GM12891 (cell line): ENCODE measurements around the gene FRMPD3.

Source experiments
- POLR2A ChIP-seq: IDR thresholded peaks from 2 replicates; pipeline ENCODE4 v1.6.1; 2011; ENCODE audit warnings: low read depth, low read length, control low read depth
- POLR2AphosphoS5 ChIP-seq: IDR thresholded peaks from 2 replicates; pipeline ENCODE4 v1.6.1; 2011; ENCODE audit warnings: low read depth, low read length, control low read depth
- POU2F2 ChIP-seq: IDR thresholded peaks from 2 replicates; pipeline ENCODE4 v1.6.1; 2011; ENCODE audit warnings: low read depth, mild to moderate bottlenecking, control low read depth, low read length, moderate library complexity
- SPI1 ChIP-seq: IDR thresholded peaks from 2 replicates; pipeline ENCODE4 v1.6.1; 2011; ENCODE audit warnings: low read depth, low read length, control low read depth
- TAF1 ChIP-seq: IDR thresholded peaks from 2 replicates; pipeline ENCODE4 v1.6.1; 2011; ENCODE audit warnings: low read depth, low read length, control low read depth

GRCh38 chrX:107457289-107457688 lies 7.8 kb downstream of the FRMPD3 start:
- TF ChIP-seq POLR2A (no peak), POLR2AphosphoS5 (no peak), TAF1 (no peak), SPI1 (no peak), POU2F2 (no peak)
